Breast epithelium (tissue), 3 donors: Measurements from ENCODE around the gene FASTK.

Experiments used
- CTCF ChIP-seq, 3 donors: fragments of 450-650 bp; IDR thresholded peaks; one replicate each; pipeline ENCODE4 v1.5.1; 2016 to 2017; ENCODE audit warnings: antibody characterized with exemption in 3 of 3, mild to moderate bottlenecking in 3 of 3, moderate library complexity in 3 of 3
- POLR2AphosphoS5 ChIP-seq, 3 donors: sonication (generic); formaldehyde crosslinking; IDR thresholded peaks; one replicate each; pipeline ENCODE4 v1.6.1; 2017; ENCODE audit warnings: antibody characterized with exemption in 3 of 3

GRCh38 chr7:151087245-151088018 is 6.8 kb upstream of the FASTK start:
- no peak for TF ChIP-seq CTCF (IDR thresholded peaks at IDR 0.05)
- no peak for TF ChIP-seq POLR2AphosphoS5 (IDR thresholded peaks at IDR 0.05)
